GM23338 (cell line): Measurements from ENCODE around the gene CDK5RAP1.

ENCODE experiments used
- EZH2phosphoT487 ChIP-seq: fragments of 200-600 bp; sonication (generic); IDR thresholded peaks from one replicate; pipeline ENCODE4 v1.8.1; 2018; ENCODE audit warnings: antibody characterized with exemption; ENCODE audit not compliant: unreplicated experiment
- JUNB ChIP-seq: IDR thresholded peaks from one replicate; pipeline ENCODE4 v1.6.1; 2016; ENCODE audit warnings: antibody characterized with exemption; ENCODE audit not compliant: unreplicated experiment
- TF ChIP-seq, protein P1 (sequence below), 2 experiments: fragments of 200-600 bp in 1 of 2; sonication (generic) in 1 of 2; conservative IDR thresholded peaks; 2 replicates each; pipeline versions ENCODE4 v1.5.1 to v1.6.1; 2016 to 2017; ENCODE audit warnings: antibody characterized with exemption in 2 of 2, low read depth in 2 of 2, mild to moderate bottlenecking in 2 of 2, moderate library complexity in 1 of 2

DNA sequence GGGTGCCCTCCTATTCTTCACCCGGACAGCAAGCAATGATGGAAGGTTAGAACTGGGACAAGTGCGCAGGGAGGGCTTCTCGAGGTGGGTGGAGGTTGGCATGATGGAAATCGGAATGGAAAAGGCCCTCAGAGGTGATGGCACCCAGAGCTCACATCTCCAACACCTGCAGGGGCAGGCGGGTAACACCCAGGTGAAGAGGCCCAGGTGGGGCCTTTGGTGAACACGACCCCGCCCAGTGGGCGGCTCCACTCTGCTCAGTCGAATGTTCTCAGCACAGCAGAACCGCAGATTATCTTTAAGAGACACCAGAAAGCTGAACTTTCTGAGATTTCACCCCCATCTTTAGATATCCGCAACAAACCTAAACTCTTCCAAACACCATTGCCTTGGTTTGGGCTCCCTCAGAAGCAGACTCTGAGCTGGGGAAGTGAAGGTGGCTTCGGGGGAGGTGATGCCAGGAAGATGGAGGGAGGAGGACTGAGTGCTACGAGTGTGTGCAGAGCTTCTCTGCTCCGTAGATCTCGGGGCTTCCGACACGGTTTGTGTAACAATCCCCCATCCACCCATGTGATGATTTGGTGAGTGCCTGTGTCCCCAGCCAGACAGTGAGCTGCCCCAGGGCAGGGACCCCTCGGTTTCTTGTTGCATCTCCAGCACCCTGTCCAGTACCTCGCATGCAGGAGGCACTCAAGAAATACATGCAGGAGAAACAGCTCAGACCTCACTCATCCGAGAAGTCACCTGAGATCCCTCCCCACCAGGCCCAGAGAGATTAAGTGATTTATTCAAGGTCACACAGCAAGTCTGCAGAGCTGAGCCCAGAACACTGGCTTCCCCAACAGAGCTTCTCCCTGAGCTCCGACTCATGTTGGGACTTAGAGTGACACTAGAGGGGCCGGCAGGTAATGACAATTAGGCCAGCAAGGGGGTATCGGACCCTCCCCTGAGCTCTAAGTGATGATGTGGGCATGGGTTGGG lies 72.9 kb downstream of the CDK5RAP1 start:
- TF ChIP-seq JUNB = no peak
- TF ChIP-seq, protein P1, sequence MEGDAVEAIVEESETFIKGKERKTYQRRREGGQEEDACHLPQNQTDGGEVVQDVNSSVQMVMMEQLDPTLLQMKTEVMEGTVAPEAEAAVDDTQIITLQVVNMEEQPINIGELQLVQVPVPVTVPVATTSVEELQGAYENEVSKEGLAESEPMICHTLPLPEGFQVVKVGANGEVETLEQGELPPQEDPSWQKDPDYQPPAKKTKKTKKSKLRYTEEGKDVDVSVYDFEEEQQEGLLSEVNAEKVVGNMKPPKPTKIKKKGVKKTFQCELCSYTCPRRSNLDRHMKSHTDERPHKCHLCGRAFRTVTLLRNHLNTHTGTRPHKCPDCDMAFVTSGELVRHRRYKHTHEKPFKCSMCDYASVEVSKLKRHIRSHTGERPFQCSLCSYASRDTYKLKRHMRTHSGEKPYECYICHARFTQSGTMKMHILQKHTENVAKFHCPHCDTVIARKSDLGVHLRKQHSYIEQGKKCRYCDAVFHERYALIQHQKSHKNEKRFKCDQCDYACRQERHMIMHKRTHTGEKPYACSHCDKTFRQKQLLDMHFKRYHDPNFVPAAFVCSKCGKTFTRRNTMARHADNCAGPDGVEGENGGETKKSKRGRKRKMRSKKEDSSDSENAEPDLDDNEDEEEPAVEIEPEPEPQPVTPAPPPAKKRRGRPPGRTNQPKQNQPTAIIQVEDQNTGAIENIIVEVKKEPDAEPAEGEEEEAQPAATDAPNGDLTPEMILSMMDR (conservative IDR thresholded peaks at IDR 0.05; ENCODE audit: low read depth in 2 of 2) = no peak
- TF ChIP-seq EZH2phosphoT487 = no peak
